Activated effector memory CD4-positive, alpha-beta T cell treated with anti-CD3 and anti-CD28 coated beads, Interleukin-2, amount 50 U/mL, for 16 hours (primary cell): ENCODE measurements around the gene CSRP3.

ENCODE experiments used
- DNase-seq: peaks from one replicate; pipeline ENCODE4 v3.0.0-alpha.2; 2020

CSRP3 gene

DNA sequence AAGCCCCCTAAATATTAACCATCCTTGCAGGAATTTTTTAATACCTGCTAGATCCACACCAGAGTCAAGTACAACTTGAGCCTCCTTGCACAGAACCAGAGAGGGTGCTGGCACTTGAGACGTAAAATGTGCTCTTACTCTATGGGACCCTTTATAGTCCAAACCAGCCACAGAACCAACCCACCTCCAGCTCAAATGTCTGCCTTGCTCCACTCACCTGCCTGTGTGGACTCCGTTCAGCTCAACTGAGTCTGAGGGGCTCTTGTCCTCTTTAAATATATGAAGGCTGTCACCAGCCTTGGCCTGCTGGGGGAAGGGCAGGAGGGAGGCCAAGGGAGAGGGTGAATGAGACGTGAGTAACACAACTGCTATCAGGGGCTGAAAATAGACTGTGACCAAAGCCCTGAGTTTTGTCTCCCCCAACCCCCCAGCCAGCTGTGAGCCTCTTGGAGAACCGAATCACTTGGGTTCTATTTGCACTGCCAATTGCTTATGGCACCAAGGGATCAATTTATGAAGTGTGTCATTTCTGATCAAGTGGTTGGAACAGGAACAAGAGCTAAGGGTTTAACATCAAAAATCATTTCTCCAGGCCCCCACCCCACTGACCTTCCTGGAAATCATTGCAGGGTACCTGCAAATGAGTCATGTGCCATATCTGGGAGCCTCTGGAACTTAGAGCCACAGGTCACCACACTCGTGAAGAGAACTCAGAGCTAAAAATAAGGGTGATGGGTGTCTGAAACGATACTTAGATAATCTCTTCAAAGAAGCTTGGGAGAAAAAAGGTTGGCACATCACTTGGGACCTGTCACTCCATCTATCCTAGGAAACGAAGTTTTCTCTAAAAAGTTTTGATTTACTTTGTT, at the start of gene CSRP3:
Gene CSRP3 (minus strand): TSS at position 247 of the 869 bp plus-strand sequence. CDS start 9,535 bp downstream, outside the sequence.
- no peak for DNase-seq

DNA sequence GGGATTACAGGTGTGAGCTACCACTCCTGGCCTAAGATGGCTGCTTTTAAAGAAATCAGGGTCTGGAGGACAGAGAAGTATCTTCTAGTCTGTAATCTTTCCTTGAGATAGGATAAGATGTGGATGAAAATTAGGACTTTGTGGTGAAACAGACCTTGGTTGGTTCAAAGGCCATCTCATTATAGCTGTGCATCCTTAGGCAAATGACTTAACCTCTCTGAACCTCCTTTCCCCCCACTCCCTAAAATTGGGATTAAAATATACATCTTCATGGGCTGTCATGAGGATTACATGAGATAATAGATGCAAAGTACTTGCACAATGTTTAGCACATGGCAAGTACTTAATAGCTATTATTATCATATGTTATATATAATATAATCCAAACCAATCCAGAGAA, 49.8 kb upstream of the CSRP3 start:
- DNase-seq, result no peak

DNA sequence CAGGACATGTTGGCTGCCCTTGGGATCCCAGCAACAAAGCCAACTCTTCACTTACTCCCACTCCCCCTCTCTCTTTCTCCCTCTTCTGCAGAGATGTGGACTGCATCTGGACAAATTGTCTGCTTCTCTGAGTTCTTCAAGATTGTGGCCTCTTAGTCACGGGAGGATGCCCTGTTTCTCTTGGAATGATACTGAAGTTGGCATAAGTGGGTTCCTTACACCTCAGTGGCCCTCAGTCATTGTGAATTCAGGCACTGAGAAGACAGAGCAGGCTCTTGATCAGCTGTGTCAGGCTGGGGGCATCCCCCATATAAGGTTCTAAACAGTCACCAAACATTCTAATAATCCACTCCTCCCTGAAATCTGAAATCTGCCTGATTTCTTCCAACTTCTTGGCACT, 45.0 kb upstream of the CSRP3 start:
- no peak for DNase-seq

DNA sequence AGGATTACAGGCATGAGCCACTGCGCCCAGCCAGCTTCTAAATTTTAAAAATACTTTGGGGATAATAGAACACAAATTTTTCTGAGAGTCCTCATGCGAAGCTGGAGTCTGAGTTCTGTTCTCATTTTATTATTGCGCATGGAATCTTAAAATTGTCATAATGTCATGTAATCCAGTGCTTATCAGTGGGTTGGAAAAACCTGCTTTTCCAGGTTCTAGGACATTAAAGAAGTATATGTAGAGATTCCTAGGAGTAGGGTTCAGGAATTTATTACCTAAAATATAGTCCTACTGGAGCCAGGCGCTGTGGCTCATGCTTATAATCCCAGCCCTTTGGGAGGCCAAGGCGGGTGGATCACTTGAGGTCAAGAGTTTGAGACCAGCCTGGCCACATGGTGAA, 43.6 kb upstream of the CSRP3 start:
- DNase-seq, result no peak

DNA sequence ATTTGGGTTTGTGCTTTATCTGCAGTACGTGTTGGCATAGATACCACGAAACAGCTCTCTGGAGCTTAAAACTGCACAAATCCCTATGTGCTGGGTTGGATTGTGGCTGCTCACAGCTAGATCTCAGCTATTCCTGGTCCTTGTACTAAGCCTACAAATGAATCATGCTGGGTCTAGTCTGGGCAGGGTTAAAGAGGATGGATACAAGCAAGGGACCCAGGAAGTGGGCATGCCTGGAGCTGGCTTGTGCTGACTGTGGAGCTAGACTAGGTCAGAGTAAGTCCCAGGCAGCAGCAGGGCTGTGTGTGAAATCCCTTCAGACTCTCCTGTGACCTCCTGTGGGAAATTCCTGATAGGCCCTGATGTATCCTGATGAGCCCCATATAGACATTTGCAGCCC, 42.8 kb upstream of the CSRP3 start:
- no peak for DNase-seq

DNA sequence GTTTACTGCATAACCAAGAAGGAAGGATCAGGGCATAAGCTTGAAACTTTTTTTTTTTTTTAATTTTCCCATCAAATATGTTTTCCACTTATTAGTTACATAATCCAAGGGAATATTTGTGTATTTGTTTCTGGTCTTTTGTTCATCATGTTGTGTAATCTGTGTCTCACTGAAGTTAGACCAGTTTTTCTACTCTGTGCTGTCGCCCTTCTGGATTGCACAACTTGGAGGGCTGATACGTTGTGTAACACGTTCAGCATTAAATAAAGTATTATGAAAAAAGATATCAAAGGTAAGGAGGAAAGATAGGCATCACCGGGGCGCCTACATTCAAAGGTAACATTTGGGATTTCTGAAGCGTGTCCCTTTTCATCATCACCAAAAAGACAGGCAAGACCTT, 42.3 kb upstream of the CSRP3 start:
- no peak for DNase-seq

DNA sequence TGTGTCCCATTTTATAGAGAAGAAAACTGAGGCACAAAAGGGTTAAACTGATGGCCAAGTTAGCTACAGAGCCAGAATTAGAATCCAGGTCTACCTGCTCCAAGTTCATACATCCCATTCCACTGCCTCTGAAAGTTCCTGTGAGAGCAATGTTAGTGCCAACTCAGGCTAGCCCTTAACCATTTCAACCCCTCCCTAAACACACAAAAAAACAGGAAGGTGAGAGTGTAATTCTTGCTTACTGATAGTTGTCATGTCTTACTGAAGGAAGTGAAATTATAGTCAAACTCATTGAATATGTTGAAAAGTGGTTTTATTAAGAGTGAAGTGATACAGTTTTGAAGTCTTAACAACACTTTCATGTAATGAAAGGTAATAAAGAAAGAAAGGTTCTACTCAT, 41.8 kb upstream of the CSRP3 start:
- DNase-seq, result no peak

DNA sequence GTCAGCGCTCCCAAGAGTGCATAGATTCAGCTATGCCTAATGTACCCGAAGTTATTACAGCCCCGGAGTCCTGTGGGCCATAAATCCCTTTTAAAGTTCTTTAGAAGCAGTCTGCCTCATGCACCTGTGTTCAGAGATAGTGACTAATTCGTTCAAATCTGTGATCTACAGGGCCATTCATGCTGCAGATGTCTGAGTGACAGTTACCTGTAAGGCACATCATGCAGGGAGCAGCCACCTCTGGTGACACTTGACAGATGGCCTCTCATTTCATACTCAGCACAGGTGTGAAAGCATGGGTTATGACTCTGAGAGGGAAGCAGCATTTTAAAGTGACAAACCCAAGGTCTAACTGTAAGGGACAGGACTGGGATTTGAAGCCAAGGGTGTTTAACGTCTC, 41.4 kb upstream of the CSRP3 start:
- DNase-seq, result no peak

DNA sequence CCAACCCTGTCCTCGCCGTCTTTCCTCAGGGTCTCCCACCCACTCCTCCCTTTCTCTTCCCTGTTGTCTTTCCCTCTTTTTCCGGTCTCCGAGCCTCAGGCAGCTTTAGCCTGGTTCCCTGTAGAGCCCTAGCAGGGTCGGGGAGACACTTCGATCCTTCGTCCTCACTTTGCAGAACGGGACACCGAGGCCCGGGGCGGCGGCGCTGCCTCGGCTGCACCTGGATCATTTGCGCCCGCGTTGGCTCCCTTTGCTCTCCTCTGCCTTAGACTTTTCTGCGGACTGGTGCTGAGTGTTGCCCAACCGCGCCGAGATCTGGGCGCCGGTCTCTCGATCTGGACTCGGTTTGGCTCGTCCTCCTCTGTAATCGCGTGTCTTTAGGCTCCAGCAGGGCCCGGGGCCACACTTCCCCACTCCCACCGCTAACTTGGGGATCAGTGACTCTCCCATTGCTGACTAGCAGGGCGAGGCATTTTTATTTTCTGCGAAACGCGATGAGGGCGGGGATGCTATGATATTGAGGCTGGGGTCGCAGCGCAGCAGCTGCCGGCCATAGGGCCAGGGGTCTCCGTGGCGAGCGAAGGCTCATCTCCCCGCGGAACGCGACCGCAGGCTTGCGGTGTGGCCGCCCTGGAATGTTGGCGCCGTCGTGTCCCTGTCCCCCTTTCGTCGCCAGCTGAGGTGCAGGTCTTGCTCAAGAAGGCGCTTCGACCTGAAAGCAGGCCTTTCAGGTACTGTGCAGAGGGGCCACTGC, 40.6 kb upstream of the CSRP3 start:
- no peak for DNase-seq

DNA sequence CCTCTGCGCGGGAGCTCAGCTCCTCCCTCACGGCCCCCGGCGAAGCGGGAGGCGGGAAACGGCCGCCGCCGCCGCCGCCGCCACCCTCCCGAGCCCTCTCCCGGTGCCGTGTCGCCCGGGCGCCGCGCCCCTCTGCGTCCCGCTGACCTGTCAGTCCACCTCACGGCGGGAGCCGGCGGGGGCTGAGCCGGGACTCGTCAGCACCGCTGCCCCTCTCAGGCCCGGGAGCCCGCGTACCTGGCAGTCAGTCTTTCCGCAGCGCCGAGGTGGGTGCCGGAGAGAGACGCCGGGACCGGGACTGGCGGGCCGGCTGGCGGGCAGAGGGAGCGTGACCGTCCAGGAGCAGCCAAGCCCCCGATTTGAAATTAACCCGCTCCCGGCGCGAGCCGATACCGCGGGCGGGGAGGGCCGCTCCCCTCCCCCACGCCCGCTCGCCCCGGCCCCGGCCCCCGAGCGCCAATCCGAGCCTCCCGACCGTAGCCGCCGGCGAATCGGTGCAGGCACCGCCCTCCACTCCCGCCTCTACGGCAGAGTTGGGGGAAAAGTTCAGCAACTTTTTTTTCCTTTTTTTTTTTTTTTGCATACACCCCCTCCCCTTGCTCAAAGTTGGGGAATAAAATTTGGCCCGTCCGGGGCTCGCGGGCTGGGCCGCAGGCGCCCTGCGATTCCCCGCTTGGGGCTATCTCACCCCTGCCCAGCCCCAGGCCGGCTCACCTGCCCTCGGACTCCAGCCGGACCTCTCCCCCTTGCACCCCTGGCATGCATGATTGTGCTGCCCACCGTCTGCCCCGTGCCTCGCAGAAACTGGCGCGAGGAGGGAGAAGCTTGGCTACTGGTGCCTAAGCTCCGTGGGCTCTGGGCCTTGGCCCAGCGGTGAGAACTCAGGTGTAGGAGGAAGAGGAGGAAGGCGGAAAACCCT, 39.7 kb upstream of the CSRP3 start:
- peak; percentile 72 for DNase-seq

DNA sequence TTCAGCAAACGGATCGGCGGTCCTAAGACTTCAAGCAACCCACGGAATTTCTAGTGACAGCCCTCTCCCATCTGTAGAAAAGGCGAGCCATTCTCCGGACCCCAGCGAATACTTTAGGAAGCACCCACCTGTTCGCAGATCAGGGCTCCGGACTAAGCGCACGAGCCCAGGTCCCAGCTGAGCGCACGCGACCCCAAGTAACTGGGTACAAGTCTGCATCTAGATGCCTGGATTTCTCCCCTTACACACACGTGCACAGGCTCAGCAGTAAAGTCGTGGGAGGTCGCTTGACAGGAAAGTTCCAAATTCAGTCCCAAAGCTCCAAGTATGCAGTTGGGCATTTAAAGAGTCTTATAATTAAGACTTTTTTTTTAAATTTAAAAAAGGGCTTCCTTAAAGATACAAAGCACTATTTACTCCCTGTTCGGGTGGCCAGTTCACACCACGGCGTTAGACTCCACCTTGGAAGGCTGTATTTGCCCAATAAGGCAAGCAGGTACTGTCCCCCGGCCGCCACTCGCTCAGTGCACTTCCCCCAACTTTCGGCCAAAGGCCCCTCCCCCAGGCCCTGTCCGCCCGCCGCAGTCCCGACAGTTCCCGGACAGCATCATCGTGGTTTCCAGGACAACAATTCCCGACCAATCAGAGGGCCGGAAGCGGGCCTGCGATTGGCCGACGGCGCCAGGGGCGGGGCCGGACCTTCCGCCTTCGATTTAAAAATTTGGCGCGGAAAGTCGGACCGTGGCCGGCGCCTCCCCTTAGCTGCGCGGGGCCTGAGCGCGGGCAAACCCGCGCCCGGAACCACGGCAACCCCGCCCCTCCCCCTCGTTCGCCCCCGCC, 38.9 kb upstream of the CSRP3 start, which contains the start of gene E2F8:
Gene E2F8 (minus strand): TSS at position 526 of the 840 bp plus-strand sequence. CDS start 824 bp downstream, outside the sequence.
- DNase-seq, result peak; percentile 95

DNA sequence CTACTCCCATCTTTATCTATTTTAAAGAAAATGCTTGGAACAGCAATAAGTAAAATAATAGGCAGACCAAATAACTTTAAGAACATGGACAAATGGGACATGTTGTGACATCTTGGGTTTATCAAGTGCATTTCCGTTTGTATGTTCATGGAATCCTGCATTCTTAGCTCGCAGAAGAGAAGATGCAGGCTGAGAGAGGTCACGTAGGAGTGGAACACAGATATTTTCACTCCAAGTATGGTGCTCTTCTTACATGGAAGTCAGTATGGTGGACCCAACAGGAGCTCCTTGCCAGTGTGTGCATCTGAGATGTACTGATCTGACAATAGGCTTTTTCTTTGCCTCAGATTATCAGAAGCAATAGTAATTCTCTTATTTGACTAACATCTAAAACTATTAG, 37.3 kb upstream of the CSRP3 start:
- no peak for DNase-seq

DNA sequence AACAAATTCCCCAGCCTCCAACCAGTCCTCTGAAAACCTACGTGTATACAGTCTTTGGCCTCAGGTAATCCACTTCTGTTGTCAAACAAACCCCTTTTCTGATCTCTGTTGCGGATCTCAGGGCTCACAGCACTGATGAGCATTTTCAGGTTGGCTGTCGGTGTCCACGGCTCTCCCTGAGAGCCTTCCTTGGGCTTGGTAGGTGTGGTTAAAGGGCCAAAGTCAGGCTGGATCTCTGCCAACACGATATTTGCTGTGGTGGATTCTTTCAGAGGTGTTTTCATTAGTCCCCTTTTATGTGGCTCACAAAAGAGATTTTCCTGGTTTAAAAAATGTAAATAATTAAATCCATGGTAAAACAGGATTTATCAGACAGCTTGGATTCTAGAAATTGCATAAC, 36.0 kb upstream of the CSRP3 start:
- DNase-seq, result no peak

DNA sequence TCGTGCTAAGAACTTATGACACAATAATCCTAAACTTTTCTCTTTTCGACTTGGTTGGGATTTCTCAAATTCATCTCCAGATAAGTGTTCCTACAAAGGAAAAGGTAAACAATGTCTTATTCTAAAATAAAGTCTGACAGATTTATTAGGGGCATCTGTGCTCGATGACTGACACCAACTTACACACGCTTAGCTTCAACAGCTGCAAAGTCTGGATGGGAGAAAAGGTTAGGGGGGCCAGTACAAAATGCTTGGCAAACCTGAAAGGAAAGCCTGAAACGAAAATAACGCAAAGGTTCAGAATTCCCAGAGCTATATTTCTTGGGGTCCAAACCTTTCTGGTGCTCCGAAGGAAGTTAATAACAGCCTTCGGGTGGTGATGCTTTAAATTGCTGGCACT, 35.6 kb upstream of the CSRP3 start:
- DNase-seq, result no peak

DNA sequence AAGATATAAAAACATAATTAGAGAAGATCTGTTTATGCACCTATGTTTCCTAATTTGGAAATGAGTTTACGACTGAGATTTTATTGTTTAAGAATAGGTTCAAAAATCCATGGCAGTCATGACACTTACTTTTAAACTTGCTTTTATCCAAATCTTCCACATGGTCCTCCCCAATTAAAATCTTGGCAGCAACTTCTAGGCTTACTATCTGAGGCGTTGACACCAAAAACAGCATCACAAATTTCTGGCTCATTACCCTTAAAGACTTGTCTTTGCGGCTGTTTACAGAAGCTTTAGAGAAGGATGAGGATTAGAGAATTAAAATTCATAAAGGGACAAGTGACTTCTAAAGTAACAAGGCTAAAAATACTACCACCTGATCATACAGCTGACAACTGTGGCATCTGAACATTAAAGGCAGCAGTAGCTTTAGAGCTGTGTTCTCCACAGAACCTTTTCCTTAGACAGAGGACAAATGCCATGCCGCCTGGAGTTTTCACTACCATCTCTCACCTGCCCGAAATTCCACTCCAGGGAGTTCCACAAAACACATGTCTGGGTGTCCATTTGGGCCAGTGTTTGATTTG, 32.5 kb upstream of the CSRP3 start:
- DNase-seq, result no peak

DNA sequence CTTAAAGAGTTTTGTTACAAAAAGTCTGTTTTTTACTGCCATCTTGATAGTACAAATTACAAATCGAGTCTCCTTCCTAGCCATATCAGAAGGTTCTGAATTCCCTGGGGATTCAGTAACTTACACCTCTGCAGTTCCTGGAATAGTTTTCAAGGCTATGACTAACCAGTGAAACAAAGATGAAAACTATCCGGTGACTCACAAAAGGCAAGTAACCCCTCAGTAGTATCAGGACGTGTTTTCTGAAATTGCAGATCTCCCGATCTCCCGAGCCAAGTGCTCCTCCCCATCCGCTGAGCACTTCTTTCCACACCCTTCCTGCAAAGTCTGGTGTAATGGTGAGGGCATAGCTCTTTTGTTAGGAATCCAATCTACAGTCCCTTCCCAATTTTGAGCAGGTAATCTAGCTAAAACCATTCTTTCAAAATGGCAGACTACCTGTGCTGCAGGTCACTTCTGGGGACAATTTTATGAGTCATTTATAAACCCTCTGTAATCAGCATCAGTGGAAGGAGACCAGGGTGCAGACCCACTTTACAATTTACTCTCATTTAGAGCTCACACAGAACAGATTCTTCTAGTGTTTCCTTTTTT, 31.2 kb upstream of the CSRP3 start:
- DNase-seq, result no peak

DNA sequence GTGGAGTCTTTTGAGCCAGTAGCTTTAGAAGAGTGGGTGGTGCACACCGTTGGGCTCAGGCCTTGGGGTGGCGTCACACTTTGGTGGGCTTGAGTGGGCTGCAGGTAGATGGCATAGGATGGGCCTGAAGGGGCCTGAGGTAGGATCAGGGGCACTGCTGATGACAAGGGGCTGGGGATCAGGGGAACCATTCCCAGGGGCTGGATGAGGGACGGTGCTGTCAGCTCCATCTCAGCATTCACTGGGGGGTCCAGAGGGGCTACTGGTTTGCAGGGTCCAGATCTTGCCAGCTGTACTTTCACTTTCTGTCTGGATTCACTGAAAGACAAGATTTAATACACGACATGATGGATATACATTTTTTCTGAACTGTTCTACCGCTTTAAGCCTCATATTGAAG, 27.9 kb upstream of the CSRP3 start:
- DNase-seq, result no peak

DNA sequence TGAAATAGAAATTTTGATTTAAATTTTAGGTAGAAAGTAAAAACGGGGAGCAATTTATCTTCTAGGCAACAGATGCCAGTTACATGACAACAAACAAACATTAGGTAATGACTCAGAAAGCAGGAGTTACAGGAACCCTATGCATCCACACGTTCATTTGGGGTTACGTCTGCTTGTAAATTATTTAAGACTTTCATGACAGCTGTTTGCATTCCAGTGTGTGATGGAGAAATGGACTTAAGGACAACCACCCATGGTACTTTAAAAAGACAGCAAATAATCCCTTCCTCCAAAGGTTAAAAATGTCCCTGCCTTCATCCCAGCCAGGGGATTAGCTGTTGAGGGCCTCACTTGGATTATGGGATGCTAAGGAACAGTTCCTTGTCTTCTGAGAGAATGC, 27.2 kb upstream of the CSRP3 start:
- no peak for DNase-seq

DNA sequence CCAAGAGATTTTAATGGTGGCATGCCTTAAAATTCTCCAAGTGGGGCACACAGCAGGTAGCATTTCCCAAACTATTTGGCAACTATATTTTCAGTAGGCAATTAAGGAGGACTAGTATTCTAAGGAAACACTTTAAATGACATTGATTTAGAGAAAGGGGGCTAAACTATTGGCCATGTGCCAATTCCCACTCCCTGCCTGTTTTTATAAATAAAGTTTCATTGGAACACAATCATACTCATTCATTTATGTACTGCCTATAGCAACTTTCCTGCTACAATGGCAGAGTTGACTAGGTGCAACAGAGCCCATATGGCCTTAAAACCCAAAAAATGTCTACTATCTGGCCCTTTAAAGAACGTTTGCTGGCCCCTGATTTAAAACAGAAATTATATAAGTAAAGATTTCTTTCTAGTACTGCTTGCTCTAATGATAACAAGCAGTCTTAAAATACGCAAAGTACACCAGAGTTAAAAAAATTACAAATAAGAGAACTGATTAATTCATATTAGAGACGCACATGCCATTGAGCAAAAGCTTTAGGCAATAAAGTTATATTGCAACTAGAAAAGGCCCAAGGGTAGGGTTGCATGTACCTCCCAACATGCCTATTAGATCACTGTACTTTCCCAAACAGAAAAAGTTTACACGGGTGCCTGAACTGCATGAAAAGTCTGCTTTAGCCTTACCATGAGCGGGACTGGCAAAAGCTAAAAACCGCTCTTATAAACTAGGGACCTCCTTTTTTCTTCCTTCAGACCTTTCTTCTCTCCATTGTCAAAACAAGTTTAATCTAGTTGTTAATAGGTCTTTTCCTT, 24.8 kb upstream of the CSRP3 start:
- no peak for DNase-seq

DNA sequence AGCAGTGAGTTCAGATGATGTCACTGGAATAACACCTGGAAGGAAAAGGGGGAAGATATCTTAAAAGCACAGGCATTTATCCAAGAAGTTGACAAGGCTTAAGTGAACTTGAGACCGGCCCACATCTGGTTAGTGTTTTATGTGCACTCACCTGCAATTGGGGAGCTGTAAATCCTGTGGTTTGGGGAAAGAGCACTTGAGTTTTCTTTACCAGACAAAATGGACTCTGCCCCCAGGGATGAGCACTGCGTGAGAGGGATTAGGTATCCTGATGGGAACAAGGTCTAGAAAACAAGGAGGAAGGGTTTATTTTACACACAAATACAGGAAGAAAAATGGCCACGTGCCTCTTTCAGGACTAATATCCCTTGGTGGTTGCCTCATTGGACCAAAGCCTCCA, 23.8 kb upstream of the CSRP3 start:
- DNase-seq, result no peak
